GM23248 (cell line): Measurements from ENCODE around the gene MYO9A.

Source experiments
- EZH2 ChIP-seq: fragments of 200-600 bp; sonication (generic); IDR thresholded peaks from 2 replicates; pipeline ENCODE4 v1.6.1; 2018; ENCODE audit warnings: antibody characterized with exemption, mild to moderate bottlenecking; ENCODE audit not compliant: insufficient read depth, poor library complexity, severe bottlenecking
- EZH2phosphoT487 ChIP-seq: fragments of 200-600 bp; sonication (generic); IDR thresholded peaks from 2 replicates; pipeline ENCODE4 v1.6.1; 2018; ENCODE audit warnings: antibody characterized with exemption, moderate library complexity, mild to moderate bottlenecking, low read depth; ENCODE audit not compliant: insufficient read depth

- TF ChIP-seq EZH2 (no peak), EZH2phosphoT487 (no peak)
Measured at GRCh38 chr15:71974211-71974610, 143.7 kb downstream of the MYO9A start.
